ENCODE results near the gene CIAO1.
A peak's percentile ranks its signal among the peaks of the same experiment; 100 is the strongest.
"Not testable (repeated sequence)": the region's sequence is repeated elsewhere in the genome, so short reads cannot be mapped to it uniquely, and the experiment has no call there.

The CIAO1 gene

DNA sequence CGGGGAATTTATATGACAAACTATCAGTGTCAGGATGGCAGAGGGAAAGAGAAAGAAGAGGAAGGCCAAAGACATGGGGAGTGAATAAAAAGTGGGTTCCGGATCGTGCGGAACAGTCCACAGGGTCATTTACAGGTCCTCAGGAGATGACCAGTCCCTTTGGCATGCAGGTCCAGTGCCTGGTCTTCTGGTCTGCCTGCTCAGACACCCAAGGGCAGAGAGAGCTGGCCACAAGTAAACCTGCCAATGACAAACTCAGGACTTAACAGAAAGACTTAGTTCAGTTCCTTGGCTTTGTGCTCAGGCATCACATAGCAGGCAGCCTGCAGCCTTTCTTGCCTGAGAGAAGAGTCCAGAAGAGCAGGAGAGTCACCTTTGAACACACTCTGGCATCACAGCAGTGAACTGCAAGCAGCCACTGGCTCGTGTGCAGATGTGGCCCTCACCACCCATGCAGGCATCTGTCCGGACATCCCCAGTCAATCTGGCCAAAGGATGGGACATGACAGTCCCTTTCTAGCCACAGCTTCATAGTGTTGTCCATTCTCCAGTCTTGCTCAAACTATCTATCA is 14.2 kb upstream of the CIAO1 start:
- DNase-seq, result no peak

DNA sequence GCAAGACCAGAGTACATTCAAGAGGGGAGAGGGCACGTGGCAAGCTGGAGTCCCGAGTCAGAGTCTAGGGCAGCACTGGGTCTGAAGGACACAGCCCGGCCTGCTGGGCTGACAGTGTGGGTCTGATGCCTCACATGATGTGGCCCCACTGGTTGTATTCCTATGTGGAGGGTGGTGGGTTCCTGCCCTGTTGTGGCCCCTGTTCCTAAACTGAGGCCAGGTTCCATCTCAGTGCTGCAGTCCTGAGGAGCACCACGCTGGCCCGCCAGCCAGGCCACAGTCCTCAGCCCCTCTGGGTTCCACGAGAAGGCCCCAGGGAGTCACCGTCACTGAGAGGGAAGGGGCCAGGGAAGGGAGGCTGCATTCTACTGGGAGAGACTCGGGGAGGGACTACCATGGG is 13.5 kb upstream of the CIAO1 start:
- DNase-seq, result no peak

GRCh38 chr2:96253006-96253405 is 13.0 kb upstream of the CIAO1 start:
- no peak for DNase-seq

DNA sequence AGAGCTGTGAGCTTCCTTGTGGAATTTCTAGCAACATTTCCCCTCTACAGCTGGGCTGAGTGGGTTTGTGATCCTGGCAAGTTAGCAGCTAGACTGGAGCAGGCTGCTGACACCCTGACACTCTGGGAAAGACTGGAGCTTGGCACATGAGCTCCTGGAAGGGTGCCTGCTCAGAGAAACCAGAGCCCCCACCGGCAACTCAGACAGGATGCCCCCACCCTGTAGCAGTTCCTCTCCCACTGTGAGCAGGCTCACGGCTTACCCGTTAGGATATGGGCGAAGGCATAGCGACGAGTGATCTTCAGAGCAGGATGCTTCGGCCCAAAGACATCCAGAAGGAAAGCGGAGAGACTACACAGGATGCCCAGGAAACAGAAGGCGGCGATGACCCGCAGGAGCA is 11.5 kb upstream of the CIAO1 start:
- DNase-seq, result no peak

DNA sequence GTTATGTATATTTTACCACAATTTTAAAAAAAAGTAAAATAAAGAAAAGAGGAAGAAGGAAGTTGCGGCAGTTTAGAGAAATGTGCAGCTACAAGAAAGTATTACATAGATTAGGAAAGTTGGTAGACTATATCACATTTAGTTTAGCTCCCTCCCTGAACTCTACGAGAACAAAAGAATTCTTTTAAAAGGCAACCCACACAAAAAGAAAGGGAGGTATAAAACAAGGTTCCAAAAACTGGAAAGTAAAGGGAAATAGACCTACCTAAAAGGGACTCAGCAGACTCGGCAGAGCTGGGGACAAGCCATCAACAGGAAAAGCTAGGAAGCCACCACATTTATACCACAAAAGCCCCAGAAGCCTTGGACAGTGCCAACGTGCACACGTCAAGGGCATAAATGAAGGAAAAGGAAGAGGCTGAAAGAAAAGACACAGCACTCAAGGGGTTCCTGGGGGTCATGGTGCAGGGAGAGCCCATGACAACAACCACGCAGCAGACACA is 9.4 kb upstream of the CIAO1 start:
- DNase-seq, result no peak

- not testable (repeated sequence) for DNase-seq
Measured at GRCh38 chr2:96257744-96258143, 8.3 kb upstream of the CIAO1 start.

DNA sequence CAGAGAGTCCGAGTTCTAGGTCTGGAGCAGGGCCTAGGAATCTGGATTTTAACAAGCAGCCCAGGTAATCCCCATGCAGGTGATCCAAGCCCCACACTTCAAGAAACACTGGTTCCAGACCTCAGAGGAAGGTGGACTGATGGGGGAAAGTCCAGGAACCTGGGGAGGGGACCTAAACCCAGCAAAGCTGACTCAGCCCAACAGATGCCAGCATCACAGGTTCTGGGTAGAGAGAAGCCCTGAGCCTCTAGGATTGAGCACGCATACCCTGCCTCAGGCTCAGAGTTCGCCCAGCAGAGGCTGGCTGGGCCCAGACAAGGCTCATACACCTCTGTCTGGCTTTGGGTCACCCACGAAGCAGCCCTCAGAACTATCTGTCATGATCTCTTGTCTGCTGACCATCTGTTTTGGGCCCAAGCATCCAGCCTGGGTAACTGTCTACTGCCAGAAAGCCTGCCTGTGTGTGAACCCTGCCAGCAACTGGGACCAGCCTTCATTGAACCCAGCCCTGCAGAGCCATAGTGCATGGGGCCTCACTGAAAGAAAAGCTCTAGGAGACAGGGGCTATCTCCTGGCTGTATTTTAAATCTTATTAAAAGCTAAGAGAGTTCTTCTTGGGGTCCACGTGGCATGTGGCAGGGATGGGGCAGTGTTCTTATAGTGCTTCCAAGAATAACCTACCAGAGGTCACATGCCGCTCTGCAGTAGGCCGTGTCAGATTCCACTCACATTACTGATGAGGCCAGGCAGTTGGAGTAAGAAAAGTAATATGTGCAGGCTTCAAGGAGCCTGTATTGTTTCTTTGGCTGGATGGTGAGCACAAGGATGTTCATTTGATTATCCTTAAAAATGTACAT is 7.6 kb upstream of the CIAO1 start:
- no peak for DNase-seq

GRCh38 chr2:96259497-96259921 is 6.5 kb upstream of the CIAO1 start:
- DNase-seq, result no peak

- peak; percentile 26 for DNase-seq
Measured at GRCh38 chr2:96260387-96261260, 5.4 kb upstream of the CIAO1 start.

DNA sequence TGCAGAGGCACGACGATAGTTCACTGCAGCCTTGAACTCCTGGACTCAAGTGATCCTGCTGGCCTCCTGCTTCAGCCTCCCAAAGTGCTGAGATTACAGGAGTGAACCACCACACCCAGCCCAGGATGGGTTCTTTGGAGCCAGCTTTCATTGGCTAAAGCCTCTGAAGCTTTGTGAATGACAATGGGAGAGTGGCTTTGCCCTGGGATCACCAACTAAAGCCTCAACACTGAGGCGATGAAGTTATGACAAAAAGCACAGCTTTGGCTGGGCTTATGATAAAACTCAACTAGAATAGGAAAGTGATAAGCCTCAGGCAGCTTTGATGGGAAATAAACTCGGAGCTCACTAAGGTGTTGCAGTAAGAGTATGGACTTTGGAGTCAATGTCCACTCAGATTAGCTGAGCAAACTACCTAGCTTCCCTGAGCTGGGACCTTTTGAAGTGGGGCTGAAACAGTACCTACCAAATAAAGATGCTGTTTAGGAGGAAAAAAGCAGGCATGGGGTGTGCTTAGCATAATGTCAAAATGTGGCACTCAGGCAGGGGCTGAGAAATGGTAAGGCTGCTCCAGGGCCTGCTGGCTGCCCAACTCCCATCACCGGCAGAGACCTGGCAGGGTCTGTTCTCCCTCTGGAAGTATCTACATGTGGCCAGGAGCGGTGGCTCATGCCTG is 4.6 kb upstream of the CIAO1 start:
- no peak for DNase-seq

DNA sequence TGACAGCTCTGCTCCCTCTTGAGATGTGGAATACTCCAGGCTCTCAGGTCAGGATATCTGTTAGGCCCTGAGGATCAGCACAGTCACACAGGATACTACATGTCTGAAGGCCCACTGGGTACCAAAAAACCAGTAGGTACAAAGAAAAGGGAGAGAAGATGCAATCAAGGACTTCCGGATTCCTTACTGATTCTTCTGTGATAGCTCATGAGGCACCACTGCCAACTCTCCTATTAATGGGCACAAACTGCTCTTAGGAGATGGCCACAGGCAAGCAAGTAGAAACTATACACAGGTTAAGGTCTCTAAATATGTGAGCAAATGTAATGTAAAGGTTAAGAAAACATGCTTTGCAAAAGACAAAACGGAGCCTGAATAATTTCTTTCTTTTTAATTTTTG is 3.7 kb upstream of the CIAO1 start:
- DNase-seq, result no peak

GRCh38 chr2:96264086-96264485 is 1.9 kb upstream of the CIAO1 start:
- DNase-seq, result no peak

GRCh38 chr2:96264656-96265348 is 1.2 kb upstream of the CIAO1 start:
- DNase-seq, result peak; percentile 30

DNA sequence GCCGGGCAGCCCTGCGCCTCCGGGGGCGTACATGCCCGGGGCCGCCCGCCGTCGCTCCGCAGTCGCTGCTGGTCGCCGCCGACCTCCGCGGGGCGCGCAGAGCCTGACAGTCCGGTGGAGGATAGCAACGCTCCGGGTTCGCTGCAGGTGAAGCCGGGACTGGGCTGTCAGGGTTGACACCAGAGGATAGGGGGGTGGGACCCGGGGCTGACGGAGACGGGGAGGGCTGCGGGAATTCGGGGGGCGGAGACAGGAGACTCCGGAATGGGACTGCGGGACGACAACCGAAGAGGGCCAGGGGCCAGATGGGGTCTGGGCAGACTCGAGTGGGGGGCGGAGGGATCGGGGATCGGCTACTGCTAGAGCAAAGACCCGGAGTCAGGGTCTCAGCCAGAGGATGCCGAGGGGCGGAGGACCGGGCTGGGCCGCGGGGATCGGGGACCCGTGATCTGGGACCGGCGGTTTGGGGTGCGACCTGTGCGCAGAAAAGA is 631 bp upstream of the CIAO1 start:
- DNase-seq, result no peak

GRCh38 chr2:96267159-96267971 is 1.3 kb downstream of the CIAO1 start:
- DNase-seq, result peak; percentile 55

DNA sequence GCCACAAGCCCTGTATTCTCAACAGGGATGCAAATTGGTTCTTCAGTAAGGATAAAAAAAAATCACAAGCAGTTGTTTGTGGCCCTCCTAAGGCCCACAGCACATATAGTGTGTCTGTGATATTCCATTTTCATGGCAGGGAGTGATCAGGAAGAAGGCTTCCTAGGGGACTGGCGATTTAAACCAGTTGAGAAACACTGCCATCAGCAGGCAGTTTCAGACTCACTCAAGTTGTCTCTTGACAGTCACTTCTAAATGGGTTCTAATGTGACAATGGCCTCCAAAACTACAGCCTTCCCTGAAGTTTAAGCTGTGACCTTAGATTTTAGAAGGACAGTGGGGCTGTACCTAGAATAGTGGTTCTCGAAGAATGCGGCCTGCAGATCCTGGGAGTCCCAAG is 6.0 kb downstream of the CIAO1 start:
- no peak for DNase-seq

GRCh38 chr2:96273763-96274162 is 7.7 kb downstream of the CIAO1 start:
- no peak for DNase-seq

DNA sequence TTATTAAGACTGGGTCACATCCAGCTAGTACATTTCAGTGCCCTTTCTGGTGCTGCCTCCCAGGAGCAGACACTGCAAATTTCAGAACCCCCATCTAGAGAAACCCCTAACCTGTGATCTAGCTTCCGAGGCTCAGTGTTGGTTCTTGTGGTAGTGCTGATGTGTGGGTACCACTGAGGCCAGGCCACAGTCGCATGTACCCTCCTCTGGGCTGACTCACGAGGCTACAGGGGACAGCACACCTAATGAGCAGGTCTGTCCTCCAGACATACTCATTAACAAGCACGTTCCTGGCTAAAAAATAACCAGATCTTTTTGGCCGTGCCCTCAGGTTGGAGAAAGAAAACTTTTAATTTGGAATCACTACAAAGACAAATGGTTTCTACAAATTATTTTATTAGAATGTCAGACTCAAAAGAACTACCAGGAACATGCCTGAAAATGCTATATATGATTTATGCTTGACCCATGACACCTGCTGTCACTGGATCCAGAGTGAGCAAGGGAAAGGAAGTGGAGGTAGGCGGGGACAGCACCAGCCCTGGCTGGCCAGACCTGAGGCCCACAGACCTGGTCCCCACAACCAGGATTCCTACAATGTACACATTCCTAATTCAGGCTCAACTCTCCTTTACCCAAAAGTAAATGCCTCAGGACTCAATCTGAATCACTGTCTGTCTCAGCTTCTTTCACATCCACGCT is 8.5 kb downstream of the CIAO1 start:
- DNase-seq, result no peak

GRCh38 chr2:96276787-96277499 is 10.9 kb downstream of the CIAO1 start:
- no peak for DNase-seq
